ENCODE measurements around the gene HMX3. TPM values are rescaled to one million over a fixed set of nuclear protein-coding genes. Genes with fewer than 3 reads are reported as not detected.

Gene HMX3
- not detected for polyA plus RNA-seq (ENCODE audit: insufficient read length)

GRCh38 chr10:123135415-123136141, at the start of gene HMX3:
HMX3 (plus strand) TSS chr10:123135970; CDS start chr10:123136051, 81 bp downstream.
- DNase-seq (ENCODE audit: low read depth): no peak

- DNase-seq (ENCODE audit: low read depth): no peak
These were observed 49.5 kb upstream of the HMX3 start for GRCh38 chr10:123086281-123086680.

GRCh38 chr10:123087348-123087747, 48.4 kb upstream of the HMX3 start:
- DNase-seq (ENCODE audit: low read depth): no peak

GRCh38 chr10:123087786-123088185, 48.0 kb upstream of the HMX3 start:
- no peak for DNase-seq (ENCODE audit: low read depth)

GRCh38 chr10:123092635-123093414, 42.9 kb upstream of the HMX3 start:
- DNase-seq (ENCODE audit: low read depth): no peak

- DNase-seq (ENCODE audit: low read depth): no peak
These were observed 42.3 kb upstream of the HMX3 start for GRCh38 chr10:123093489-123093888.

- no peak for DNase-seq (ENCODE audit: low read depth)
These were observed 39.3 kb upstream of the HMX3 start for GRCh38 chr10:123096452-123096851.

- no peak for DNase-seq (ENCODE audit: low read depth)
These were observed 38.7 kb upstream of the HMX3 start for GRCh38 chr10:123097039-123097438.

- DNase-seq (ENCODE audit: low read depth): no peak
These were observed 35.6 kb upstream of the HMX3 start for GRCh38 chr10:123100030-123100762.

GRCh38 chr10:123101872-123102271, 33.9 kb upstream of the HMX3 start:
- DNase-seq (ENCODE audit: low read depth): no peak

- DNase-seq (ENCODE audit: low read depth): no peak
These were observed 33.1 kb upstream of the HMX3 start for GRCh38 chr10:123102673-123103072.

GRCh38 chr10:123103944-123104343, 31.8 kb upstream of the HMX3 start:
- no peak for DNase-seq (ENCODE audit: low read depth)

- DNase-seq (ENCODE audit: low read depth): no peak
These were observed 26.3 kb upstream of the HMX3 start for GRCh38 chr10:123109466-123109865.

GRCh38 chr10:123117644-123118417, 17.9 kb upstream of the HMX3 start:
- no peak for DNase-seq (ENCODE audit: low read depth)

GRCh38 chr10:123119081-123119480, 16.7 kb upstream of the HMX3 start:
- no peak for DNase-seq (ENCODE audit: low read depth)

- DNase-seq (ENCODE audit: low read depth): no peak
These were observed 9.5 kb upstream of the HMX3 start for GRCh38 chr10:123126246-123126645.

- DNase-seq (ENCODE audit: low read depth): no peak
These were observed 6.0 kb upstream of the HMX3 start for GRCh38 chr10:123129618-123130271.

GRCh38 chr10:123132576-123133477, 2.9 kb upstream of the HMX3 start:
- DNase-seq (ENCODE audit: low read depth): peak; percentile 67

- DNase-seq (ENCODE audit: low read depth): no peak
These were observed 2.0 kb upstream of the HMX3 start for GRCh38 chr10:123133541-123134342.

All from forelimb muscle (tissue), 1 donor.